GM20431 (cell line): ENCODE results near the gene SLC25A1.
"Not testable (repeated sequence)": the region's sequence is repeated elsewhere in the genome, so short reads cannot be mapped to it uniquely, and the experiment has no call there.

Experiments used
- in situ Hi-C: fragments of 300-500 bp; cut with MseI, MboI; formaldehyde crosslinking; loops from one replicate; pipeline ENCODE4 v1.15.0; 2020; ENCODE audit warnings: low sequenced_read_pairs; ENCODE audit not compliant: unreplicated experiment

Gene SLC25A1

DNA sequence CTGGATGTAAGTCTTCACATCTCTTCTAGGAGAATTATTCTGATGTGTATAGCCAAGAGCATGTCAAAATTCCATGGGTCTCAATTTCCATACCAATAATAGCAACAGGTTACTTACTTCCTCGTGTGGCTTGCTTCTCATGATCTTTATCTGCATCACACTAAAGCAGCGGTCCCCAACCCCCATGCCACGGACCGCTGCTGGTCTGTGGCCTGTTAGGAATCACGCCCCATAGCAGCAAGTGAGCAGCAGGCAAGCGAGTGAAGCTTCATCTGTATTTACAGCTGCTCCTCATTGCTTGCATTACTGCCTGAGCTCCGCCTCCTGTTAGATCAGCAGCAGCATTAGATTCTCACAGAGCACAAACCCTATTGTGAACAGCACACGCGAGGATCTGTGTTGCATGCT, 28.9 kb upstream of the SLC25A1 start:
- in situ Hi-C loops = no loop called here

DNA sequence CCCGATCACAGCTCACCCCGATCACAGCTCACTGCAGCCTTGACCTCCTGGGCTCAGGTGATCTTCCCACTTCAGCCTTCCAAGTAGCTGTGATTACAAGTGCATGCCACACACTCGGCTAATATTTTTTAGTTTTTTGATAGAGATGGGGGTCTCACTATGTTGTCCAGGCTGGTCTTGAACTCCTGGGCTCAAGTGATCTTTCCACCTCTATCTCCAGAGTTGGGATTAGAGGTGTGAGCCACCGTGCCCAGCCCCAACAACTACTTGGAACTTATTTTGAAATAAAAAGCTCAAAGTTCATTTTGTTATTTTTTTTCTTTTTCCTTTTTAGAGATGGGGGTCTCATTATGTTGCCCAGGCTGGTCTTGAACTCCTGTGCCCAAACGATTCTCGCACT, 27.8 kb upstream of the SLC25A1 start:
- in situ Hi-C loops = no loop called here

DNA sequence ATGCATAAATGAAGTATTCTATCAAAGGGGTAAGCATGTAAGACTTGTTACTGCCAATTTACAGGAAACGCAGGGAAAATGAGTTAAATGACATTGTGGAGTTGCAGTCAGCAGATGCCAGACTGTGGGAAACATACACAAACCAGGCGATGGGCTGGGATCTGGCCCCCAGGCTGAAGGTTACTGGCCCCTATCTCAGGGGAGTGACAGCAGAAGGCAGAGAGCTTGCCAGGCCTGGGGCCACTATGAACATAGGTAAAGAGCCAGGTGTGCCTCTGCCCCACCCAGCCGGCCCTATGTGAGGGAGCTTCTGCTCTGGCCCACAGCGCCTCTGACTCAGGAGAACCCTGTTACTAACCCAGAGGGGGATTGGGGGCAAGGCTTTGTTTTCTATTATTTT, 26.1 kb upstream of the SLC25A1 start:
- in situ Hi-C loops = no loop called here

DNA sequence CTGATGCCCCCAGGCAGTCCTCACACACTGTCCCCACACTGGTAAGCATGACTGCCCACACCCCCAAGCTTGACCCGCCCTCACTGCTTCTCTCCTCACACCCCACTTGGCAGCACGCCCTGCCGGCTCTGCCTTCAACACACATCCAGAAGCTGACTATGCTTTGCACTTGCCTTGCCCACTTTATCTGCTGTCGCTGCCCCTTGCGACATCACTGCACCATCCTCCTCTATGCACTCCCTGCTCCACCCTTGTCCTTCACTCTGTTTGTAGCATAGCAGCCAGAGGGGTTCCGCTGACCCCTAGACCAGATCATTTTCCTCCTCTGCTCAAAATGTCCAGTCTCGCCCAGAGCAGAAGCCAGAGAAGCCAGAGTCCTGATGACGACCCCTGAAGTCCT, 25.3 kb upstream of the SLC25A1 start:
- in situ Hi-C loops = no loop called here

DNA sequence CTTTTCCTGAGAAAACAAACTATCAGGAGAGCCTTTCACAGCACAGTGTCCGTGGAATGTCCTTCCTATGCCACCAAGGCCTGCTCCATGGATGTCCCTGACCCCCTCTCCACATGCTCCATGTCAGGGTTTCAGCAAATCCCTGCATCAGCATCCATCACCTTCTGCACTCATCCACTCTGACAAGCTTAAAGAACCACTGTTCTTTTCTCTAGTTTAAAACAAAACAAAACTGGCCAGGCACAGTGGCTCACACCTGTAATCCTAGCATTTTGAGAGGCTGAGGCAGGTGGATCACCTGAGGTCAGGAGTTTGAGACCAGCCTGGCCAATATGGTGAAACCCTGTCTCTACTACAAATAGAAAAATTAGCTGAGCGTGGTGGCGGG, 24.3 kb upstream of the SLC25A1 start:
- in situ Hi-C loops = not testable (repeated sequence)

DNA sequence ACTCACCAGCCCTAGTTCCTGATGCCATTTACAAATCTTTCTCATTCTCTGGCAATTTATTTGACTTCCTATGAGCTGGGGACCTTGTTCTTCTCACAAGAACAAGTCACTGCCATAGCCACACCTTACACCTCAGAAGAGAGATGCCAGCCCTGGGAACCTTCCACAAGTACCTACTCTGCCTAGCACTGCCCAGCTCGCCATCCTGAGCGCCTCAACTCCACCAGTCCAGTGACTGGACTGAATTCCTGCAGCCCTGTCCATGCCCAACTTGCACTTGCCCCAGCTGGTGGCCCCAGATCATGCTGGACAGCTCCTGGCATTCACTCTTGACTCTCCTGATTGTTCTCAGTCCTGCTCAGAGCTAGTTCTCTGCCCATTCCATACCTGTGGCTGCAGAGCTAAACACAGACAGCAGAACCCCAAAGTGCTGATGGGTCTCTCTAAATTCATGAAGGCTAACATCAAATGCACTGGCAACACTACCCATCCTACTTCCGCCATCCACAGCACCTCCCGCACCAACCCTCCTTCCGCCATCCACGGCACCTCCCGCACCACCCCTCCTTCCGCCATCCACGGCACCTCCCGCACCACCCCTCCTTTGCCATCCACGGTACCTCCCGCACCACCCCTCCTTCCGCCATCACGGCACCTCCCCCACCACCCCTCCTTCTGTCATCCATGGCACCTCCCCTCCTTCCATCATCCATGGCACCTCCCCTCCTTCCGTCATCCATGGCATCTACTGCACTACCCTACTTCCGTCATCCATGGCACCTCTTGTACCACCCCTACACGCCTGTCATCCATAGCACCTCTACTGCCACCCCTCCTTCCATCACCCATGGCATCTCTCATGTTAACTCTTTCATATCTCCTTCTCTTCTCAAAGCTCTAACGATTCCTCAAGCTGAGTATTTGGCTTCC, 23.6 kb upstream of the SLC25A1 start:
- in situ Hi-C loops = no loop called here

DNA sequence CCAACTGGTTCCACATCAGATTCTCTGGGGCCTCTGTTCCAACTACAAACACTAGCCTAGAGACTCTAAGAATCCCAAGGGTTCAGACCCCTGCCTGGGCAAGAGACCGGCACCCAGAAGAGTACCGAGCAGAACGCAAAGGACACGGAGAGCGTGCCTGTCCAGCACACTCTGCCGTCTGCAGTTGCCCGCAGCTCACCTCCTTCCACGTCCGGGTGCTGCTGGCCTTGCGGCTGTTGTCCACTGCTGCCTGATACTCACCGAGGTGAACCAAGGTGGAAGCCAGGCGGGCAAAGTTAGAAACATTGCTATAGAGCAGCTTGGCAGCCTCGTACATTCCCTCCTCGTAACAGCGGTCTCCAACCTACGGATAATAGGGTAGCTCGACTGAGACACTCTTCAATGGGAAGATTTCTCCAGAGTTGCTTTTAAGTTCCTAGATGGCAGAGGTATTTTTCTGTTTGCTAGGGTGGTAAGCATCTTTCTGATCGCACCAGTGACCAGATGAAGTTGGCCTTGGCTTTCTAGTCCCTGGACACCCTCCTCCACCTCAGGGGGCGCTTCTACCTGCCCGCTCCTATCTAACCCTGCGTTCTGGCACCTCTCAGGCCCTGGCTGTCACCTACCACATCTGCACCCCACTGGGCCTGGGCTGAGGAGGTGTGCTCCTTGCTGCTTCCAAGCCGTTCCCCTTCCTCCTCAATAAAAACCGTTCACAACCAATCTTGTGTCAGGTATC, 22.8 kb upstream of the SLC25A1 start:
- in situ Hi-C loops = no loop called here

DNA sequence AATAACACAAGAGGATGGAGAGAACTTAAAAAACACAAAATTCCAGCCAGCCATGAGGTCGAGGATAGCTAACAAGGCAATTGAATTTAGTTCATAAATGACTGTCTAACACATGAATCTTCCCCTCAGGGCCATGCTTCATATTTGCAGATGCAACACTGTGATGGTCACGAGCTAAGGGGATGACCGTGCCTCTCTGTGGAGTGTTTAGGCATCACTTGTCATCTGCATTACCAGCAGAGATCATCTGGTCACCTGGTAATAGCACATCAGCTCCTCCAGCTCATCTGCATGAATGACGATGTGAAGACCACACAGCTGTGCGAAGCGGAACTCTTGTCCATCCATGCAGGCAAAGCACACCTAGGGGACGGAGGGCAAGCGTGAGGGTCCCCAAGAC, 20.9 kb upstream of the SLC25A1 start:
- in situ Hi-C loops = loop anchor here (25.0 kb wide), 1 partner anchor 288 kb away; the partner anchor contains the start of genes CDC45 and UFD1

DNA sequence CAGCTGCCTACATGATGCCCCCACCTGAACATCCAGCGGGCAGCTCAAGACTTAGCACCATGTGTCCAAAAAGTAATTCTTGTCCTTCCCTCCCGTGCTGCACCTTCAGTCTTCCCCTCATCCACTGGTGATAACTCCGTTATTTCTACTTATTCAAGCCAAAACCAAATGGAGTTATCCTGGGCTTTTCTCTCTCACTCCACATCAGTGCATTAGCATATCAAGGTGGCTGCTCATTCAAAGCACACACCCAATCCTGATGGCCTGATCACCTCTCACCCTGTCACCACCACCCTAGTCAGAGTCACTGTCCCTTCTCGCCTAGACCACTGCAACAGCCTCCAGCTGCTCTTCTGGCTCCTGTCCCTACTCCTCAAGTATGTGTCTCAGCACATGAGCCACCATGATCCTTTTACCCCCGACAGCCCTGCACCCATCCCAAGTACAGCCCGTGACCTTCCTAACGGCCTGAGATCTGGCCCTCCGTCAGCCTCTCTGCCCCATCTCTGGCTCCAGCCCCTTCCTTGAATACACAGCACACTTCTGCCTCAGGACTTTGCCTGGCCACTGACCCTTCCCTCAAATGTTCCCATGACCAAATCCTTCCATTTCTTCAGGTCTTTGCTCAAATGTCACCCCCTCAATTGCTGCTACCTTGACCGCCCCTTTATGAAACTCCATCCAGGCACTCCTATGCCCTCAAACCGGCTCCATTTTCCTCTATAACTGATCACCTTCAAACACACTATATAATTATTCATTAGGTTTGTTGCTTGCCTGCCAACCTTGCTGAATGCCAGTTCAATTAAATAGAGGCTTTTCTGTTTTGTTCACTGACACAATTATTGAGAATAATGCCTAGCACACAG, 19.7 kb upstream of the SLC25A1 start:
- in situ Hi-C loops = loop anchor here (25.0 kb wide), 1 partner anchor 289 kb away; the partner anchor contains the start of genes CDC45 and UFD1

DNA sequence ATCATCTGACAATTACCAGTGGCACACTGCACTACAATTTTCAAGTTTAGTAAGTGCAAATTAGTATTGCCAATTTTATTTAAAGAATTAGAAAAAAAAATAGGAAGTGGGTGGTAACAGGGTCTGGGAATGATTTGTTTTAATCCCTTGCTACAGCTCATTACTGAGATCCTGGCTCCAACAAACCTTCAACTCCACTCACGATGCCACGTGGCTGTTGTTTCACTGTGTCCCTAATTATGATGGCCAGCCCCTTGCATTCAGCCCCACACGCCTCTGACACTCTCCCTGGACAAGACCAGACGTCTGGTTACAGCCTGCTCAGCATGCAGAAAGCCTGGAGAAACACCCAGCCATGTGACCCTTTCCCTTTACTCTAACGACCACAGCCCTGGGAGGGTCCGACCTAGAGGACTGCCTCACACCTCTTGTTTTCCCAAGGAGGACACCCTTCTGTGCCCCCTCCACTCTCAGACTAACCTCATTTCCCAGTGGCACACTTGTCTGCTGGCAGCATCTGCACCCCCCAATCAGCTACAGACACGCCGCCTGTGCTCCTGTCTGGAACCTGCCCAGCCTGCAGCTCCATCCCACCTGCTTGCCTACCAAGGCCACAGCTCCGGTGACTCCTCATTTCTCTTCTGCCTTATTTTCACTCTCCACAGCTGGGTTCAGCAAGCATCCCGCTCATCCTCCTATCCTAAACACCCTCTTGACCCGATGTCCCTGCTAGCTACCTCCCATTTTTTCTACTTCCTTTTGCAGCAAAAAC, 18.5 kb upstream of the SLC25A1 start:
- in situ Hi-C loops = loop anchor here (25.0 kb wide), 1 partner anchor 290 kb away; the partner anchor contains the start of genes CDC45 and UFD1

DNA sequence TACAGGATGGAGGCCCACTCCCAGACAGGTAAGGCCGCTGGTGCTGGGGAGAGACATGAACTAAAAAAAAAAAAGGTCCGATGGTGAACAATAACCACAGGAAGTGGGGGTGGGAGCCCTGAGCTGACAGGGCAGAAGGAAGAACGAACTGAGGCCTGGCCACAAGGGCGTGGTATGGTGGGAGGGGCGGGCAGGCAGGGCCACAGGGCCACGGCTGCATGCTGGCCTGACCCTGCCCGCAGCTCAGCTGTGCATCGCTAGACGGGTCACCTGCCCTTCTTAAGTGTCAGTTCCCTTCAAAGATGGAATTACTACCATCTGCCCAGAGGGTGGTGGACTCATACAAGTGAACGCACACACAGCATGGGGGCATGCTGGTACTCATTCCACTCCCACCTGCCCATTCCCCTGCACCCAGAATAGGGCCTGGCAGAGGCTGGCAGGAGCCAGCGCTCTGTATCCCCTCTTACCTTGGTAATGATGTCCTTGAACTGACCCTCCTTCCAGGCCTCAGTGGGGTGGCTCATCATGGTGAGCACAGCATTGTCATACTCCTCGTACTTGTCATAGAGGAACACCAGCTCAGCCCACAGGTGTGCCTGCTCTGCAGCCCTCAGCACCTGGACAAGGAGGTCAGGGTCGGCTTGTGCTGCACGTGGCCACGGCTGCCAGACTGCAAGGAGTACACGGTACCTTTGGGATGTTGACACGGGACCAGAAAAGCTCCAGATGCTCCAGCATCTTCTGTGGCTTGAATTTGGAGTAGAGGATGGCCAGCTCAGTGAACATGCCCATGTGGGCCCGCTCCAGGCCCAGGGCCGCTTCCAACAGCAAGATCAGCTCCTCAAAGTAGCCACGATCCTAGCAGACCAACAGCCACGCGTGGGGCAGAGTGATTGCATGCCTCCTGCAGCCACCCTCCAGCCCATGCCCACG, 17.5 kb upstream of the SLC25A1 start:
- in situ Hi-C loops = loop anchor here (25.0 kb wide), 1 partner anchor 291 kb away; the partner anchor contains the start of genes CDC45 and UFD1

DNA sequence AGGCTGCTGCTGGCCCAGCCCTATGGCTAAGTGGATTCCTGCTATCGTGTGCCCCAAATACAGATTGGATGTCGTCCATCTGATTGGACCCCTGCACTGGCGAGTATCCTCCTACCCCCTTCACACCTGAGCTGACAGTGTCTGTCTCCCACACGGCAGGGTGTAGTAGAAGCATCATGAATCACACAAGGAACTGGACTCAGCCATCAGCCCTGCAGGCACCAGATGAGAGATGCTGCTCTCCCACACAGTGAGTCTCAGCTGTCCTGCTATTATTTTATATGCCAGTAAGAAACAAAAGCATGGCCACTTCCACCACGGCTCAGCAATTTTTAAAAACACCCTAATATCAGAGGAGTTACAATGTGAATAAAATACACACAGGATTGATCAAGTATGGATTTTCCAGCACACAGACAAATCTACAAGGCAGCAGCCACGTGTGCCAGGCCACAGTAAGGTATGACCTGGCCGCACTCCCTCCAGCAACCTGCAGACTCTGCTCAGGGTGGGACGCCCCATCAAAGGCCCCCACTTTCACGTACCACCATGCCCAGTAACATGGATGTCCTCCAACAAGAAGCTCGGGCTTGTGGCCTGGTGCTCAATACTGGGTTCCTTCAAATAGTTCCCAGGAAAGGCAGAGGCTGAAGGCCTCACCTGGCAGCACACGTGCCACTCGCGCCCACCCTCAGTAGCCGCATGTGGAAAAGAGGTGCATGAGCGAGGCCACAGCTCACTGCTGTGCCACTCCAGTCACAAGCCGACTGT, 16.4 kb upstream of the SLC25A1 start:
- in situ Hi-C loops = loop anchor here (25.0 kb wide), 1 partner anchor 292 kb away; the partner anchor contains the start of genes CDC45 and UFD1

DNA sequence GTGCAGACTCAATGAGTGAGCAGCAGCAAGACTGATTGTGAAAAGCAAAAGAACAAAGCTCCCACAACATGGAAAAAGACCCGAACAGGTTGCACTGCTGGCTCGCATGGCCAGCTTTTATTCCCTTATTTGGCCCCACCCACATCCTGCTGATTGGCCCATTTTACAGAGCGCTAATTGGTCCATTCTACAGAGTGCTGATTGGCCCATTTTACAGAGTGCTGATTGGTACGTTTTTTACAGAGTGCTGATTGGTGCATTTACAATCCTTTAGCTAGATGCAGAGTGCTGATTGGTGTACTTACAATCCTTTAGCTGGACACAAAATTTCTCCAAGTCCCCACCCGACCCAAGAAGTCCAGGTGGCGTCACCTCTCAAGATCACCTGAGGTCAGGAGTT, 15.3 kb upstream of the SLC25A1 start:
- in situ Hi-C loops = loop anchor here (25.0 kb wide), 1 partner anchor 293 kb away; the partner anchor contains the start of genes CDC45 and UFD1

DNA sequence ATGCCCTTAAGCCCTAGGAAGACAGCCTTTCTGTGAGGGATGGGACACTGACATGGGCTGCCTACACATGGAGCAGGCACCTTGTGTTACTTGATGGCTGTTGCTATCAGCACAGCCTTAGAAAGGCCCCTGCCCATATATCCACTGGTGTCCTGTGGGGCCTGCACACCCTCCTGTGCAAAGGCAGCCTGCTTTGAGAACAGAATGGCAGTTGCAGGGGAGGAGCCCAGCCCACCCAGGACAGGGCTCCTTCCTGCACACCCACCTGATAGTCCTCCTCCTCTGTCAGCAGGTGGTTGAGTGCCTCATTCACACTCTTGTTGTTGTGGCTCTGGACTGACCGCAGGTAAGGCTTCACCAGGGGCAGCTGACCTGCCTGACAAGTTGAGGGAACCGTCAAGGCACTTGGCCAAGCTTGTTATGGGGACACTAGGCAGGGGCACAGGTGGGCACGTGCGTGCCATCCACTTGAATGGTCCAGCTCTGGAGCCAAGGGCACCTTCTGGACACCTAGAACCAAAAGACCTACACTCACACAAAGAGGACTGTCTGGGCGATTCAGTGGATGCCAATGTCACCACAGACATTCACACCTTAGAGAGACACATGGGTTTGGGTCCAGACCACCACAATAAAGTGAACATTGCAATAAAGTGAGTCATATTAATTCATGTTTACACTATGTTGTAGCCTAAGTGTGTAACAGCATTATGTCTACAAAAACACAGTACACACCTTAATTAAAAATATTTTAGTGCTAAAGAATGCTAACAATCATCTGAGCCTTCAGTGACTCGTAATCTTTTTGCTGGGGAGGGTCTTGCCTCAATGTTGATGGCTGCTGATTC, 9.4 kb upstream of the SLC25A1 start:
- in situ Hi-C loops = loop anchor here (25.0 kb wide), 1 partner anchor 299 kb away; the partner anchor contains the start of genes CDC45 and UFD1

DNA sequence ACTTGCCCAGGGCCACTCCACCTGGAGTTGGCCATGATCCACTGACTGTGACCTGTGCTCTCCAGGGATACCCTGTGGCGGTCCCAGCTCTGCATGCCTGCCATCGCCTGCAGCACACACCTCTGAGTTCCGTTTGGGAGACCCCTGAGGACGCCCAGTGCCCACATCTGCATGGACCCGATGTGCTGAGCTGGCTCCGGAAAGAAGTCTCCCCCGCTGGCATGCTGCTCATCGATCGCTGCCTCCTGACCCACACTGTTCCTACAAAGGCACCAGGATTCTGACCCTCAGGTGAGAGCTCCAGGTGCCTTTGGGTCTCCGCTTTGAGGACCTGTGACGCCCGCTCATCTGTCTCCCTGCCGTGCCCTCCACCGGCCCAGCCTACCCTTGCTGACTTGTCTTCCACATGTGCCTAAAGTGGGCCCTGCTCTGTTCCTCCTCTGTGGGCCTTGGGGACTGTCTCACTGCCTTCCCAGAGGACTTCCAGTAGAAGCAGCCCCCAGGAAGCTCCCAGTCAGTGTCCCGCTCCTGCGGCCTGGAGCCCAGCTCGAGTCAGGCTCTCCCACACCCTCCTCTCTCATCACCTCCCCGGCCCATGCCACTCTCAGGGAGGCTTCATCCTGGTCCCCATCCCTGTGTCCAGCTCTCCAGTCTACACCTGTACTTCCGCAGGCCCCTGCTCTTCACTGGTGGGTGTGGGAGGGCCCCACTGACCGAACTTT, 5.9 kb upstream of the SLC25A1 start:
- in situ Hi-C loops = loop anchor here (25.0 kb wide), 1 partner anchor 303 kb away; the partner anchor contains the start of genes CDC45 and UFD1

DNA sequence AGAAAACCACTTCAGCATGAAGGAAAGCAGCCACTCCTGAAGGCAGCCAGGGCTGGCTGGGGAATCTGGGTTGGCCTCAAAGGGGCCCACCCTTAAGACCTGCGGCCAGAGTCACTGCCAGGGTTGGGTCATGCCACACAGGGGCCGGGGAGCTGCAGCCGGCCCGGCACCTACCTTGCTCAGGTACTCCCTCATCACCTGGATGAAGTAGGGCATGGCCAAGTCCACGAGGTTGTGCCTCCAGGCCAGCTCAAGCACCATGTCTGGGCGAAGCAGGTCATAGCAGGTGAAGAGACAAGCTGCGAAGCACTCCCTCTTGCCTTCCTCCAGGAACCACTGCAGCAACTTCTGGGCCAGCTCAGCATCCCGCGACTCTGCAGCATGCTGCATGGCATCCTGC, 4.7 kb upstream of the SLC25A1 start:
- in situ Hi-C loops = loop anchor here (25.0 kb wide), 1 partner anchor 304 kb away; the partner anchor contains the start of genes CDC45 and UFD1
